GM12873 (cell line): ENCODE measurements around the gene PROZ.

Experiments used
- TF ChIP-seq, protein P1 (sequence below): IDR thresholded peaks from 2 replicates; pipeline ENCODE4 v1.5.1; 2012; ENCODE audit warnings: low read depth, mild to moderate bottlenecking, moderate library complexity, low read length, control low read depth; ENCODE audit not compliant: insufficient read depth; ENCODE audit errors: missing control alignments

PROZ gene

DNA sequence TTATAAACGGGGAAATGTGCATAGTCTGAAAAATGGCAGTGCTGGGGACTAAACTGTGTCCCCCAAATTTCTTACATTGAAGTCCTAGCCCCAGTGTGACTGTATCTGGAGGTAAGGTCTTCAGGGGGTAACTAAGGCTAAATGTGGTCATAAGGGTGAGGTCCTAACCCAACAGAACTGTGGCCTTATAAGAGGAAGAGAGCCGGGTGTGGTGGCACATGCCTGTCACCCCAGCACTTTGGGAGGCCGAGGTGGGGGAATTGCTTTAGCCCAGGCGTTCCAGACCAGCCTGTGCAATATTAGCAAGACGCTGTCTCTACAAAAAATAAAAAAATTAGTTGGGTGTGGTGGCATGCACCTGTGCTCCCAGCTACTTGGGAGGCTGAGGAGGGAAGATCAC, 17.8 kb downstream of the PROZ start:
- TF ChIP-seq, protein P1, sequence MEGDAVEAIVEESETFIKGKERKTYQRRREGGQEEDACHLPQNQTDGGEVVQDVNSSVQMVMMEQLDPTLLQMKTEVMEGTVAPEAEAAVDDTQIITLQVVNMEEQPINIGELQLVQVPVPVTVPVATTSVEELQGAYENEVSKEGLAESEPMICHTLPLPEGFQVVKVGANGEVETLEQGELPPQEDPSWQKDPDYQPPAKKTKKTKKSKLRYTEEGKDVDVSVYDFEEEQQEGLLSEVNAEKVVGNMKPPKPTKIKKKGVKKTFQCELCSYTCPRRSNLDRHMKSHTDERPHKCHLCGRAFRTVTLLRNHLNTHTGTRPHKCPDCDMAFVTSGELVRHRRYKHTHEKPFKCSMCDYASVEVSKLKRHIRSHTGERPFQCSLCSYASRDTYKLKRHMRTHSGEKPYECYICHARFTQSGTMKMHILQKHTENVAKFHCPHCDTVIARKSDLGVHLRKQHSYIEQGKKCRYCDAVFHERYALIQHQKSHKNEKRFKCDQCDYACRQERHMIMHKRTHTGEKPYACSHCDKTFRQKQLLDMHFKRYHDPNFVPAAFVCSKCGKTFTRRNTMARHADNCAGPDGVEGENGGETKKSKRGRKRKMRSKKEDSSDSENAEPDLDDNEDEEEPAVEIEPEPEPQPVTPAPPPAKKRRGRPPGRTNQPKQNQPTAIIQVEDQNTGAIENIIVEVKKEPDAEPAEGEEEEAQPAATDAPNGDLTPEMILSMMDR = no peak

DNA sequence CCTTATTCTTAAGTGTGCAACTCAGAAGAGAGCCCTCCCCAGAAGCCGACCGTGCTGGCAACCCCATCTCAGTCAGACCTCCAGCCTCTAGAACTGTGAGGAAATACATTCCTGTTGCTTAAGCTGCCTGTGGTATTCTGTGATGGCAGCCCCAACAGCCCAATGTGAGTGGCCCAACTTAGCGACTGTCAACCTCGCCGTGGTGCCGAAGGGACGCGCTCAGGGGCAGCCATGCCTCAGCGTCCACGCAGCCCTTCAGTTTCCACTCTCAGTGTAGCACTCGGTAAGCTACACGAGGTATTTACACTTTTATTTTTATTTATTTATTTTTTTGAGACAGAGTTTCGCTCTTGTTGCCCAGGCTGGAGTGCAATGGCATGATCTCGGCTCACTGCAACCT, 18.4 kb downstream of the PROZ start:
- TF ChIP-seq, protein P1 = no peak

DNA sequence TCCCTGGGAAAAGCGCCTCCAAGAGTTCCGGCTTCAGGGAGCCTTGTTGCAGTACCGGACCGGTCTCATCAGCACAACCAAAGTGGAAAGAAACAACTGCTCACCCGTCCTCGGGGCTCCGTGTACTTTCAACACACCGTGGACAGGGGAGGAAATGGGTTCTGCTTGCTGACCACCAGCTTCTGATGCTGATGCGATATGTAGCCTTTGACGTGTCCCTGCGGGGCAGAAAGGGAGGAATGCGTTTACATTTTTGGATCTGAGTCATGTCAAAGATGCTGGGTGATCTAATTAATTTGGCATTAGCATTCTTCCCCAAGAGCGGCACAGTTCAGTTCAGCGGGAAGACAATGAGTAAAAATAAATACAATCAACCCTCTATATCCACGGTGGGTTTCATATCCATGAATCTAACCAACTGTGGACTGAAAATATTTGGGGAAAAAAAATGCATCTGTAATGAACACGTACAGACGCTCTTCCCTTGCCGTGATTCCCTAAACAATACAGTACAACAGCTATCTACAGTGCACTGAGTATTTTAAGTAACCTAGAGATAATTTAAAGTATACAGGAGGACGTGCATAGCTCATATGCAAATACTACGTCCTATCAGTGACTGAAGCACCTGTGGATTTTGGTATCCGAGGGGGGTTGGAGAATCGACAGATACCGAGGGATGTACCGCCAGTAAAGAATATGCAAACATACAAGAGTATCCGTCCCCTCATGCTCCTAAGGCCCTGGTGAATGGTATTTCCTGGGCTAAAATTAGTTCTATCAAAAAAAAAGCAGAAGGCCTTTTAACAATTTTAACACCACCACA, 19.8 kb downstream of the PROZ start:
- TF ChIP-seq, protein P1 = no peak

DNA sequence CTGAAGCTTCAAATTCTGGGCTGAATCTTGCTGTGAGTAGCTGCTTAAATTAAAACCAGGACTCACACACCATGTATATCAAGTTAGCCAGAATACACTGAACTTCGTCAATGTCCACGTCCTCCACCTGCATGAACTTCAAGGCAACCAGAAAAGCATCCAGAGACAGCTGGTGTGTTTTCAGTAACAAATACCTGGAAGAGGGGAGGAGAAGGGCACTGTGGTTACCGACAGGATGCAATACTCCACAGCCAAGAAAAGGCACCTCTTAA, 20.4 kb downstream of the PROZ start:
- TF ChIP-seq, protein P1 = no peak

DNA sequence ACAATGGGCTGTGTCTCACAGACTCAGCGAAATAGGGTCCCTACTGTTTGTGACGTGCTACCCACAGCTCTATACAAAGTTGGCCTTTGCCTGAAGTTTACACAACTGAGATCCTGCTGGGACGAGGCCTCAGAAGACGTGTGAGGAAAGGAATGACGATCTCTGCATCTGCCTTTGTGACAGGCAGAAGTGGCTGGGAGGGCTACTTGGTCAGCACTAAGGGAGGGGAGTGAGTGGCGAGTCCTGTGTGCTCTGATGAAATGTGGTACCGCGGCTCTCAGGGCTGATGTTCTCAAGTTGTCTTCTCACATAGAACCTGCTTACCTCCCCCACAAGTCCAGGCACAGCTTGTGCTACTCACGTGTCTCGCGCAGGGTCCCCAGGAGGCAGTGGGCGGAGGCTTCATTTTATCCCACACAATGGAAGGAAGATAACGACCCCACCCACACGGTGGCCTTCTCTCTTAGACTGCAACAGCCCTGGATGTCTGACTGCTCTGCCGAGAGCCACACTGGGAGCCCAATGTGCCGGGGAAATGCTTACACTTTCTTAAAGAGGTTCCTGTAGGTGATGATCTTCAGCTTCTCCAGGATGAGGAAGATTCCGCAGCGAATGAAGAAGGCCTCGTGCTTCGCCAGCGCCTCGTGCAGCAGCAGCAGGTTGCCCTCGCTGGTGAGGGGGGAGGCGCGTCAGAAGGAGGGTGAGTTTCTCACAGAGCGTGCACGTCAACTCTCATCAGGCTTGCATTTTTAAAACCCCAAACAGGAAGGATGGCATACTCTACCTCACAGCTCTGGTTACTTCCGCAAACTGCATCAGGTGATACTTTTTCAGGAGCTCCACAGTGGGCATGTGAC, 21.2 kb downstream of the PROZ start:
- TF ChIP-seq, protein P1 = no peak

DNA sequence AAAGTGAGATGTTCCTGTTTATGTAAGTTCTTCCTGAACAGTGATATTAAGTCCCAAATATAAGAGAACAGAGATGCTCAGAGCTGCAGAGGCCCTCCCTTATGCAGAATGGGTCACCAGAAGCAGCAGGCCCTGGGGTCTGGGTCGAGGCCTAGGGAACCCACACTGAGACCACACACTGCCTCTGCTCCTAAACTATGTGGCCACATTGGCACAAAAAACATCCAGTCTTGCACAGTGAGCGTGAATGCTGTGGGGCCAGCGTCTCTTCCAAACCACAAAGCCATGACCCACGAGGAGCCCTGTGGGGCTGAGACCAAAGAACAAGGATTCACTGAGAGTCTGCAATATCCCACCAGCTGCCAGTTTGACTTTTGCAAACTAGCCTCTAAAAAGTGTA, 23.6 kb downstream of the PROZ start:
- TF ChIP-seq, protein P1 = no peak

DNA sequence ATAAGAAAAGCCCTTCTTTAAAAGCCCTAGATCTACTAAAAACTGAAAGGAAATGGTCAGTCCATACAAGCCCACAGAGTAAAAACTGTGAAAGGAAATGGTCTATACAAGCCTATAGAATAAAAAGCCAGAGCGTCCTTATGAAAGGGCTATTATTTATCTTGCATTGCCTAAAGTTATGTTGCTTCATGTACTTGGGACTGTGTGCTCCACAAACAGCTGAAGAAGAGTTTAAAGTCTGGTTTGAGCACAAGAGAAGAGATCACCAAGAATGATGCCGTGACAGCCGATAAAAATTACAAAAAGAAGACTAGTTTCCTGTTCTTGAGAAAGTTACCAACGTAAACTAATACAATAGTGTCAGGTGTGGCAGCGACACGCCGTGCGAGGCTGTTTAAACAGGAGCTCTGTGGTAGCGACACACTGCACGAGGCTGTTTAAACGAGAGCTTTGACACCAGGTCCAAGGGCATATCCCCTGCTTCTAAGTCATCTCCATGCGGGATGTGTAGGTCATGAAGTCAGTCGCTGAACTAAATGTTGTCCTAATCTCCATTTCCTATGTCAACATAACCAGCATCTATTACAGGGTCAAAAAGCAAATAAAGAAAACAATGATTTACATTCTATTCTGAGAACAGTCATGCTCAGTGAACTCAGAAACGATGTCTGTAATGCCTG, 25.1 kb downstream of the PROZ start:
- TF ChIP-seq, protein P1 = no peak
